SKM-1 (cell line): ENCODE data around the gene KBTBD4.
"Not testable (repeated sequence)": the region's sequence is repeated elsewhere in the genome, so short reads cannot be mapped to it uniquely, and the experiment has no call there.

Source experiments
- DNase-seq: peaks from one replicate; lab custom pipeline; 2025; ENCODE audit not compliant: unreplicated experiment; lab: John Stamatoyannopoulos, UW

KBTBD4 gene

GRCh38 chr11:47529951-47530350 is 48.8 kb downstream of the KBTBD4 start:
- DNase-seq = no peak

- DNase-seq = no peak
These were observed 51.6 kb downstream of the KBTBD4 start for GRCh38 chr11:47527186-47527585.

GRCh38 chr11:47526032-47526431 is 52.7 kb downstream of the KBTBD4 start:
- DNase-seq = not testable (repeated sequence)

- DNase-seq = no peak
These were observed 54.4 kb downstream of the KBTBD4 start for GRCh38 chr11:47524291-47524874.

GRCh38 chr11:47523490-47524225 is 55.1 kb downstream of the KBTBD4 start:
- no peak for DNase-seq
